Thoracic aorta (tissue), 2 donors: ENCODE results near the gene GABRG3. TPM values are rescaled to one million over a fixed set of nuclear protein-coding genes. Genes with fewer than 3 reads are reported as not detected.

Experiments
- ATAC-seq: fragments of 150-250 bp; one replicate; pipeline ENCODE4 v1.8.0; 2017; ENCODE audit warnings: low read depth; ENCODE audit not compliant: insufficient number of reproducible peaks, low FRiP score
- DNase-seq: peaks from one replicate; pipeline ENCODE4 v3.0.0-alpha.2; 2020; ENCODE audit warnings: low spot score
- H3K27ac ChIP-seq, 2 donors: fragments of 200-600 bp; sonication (generic); 1 replicate in 1 of 2; 2 replicates in 1 of 2; pipeline ENCODE4 v1.5.1; 2016; ENCODE audit warnings: mild to moderate bottlenecking in 2 of 2, moderate library complexity in 2 of 2
- H3K27me3 ChIP-seq: fragments of 200-600 bp; sonication (generic); replicated peaks from 2 replicates; pipeline ENCODE4 v1.6.0; 2016; ENCODE audit warnings: mild to moderate bottlenecking; ENCODE audit not compliant: insufficient read depth
- H3K36me3 ChIP-seq: fragments of 200-600 bp; sonication (generic); one replicate; pipeline ENCODE4 v1.5.1; 2016
- H3K4me1 ChIP-seq, 2 donors: fragments of 200-600 bp; sonication (generic); 1 replicate in 1 of 2; 2 replicates in 1 of 2; pipeline versions ENCODE4 v1.5.1 to v1.6.0; 2016; ENCODE audit warnings: low read depth in 2 of 2, mild to moderate bottlenecking in 1 of 2; ENCODE audit not compliant: control insufficient read depth in 1 of 2
- H3K4me3 ChIP-seq: fragments of 200-600 bp; sonication (generic); 2 replicates; pipeline ENCODE4 v1.5.1; 2016; ENCODE audit warnings: mild to moderate bottlenecking
- H3K9me3 ChIP-seq: fragments of 200-600 bp; sonication (generic); 2 replicates; pipeline ENCODE4 v1.5.1; 2016
- CTCF ChIP-seq: fragments of 200-600 bp; sonication (generic); IDR thresholded peaks from one replicate; pipeline ENCODE4 v1.5.1; 2019; ENCODE audit warnings: antibody characterized with exemption
- total RNA-seq, 2 donors: library from RNA; depleted of rRNA; stranded (reverse); fragments of >200 nt; gene quantifications; one replicate each; pipeline versions ENCODE4 v1.1.0 to v1.2.3, GENCODE V29; 2016

The GABRG3 gene
- total RNA-seq, 2 donors from 2014 or later = not detected

DNA sequence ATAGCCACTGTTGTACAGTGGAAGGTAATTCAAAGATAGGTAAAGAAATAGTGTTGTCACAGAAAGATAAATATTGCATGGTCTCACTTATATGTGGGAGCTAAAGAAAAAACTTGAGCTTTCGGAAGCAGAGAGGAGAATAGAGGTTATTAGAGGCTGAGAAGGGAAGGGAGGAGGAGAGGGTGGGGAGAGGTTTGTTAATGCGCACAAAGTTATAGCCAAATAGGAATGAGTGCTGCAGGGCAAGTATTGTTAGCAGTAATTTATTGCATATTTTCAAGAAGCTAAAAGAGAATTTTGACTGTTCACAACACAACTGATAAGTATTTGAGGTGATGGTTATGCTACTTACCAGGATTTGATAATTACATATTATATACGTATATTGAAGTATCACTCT lies 154.2 kb downstream of the GABRG3 start:
- Histone ChIP-seq H3K4me1 (no peaks in the 10 kb centered on the region), H3K27me3 (no peaks in the 10 kb centered on the region), H3K9me3 (no peaks in the 10 kb centered on the region), H3K27ac (no peak overlapping the region), H3K4me3 (no peak overlapping the region), H3K36me3 (no peaks in the 10 kb centered on the region)
- ATAC-seq = no peak
- no peak for TF ChIP-seq CTCF
- no peak for DNase-seq

- DNase-seq (no peak), ATAC-seq (no peak)
- no peak overlapping the region for H3K27ac ChIP-seq
- no peaks in the 10 kb centered on the region for H3K36me3 ChIP-seq
- no peaks in the 10 kb centered on the region for H3K4me1 ChIP-seq
- no peak overlapping the region for H3K4me3 ChIP-seq
- no peaks in the 10 kb centered on the region for H3K27me3 ChIP-seq
- H3K9me3 ChIP-seq = no peaks in the 10 kb centered on the region
- TF ChIP-seq CTCF = no peak
Observed at GRCh38 chr15:27126449-27126848, 155.5 kb downstream of the GABRG3 start.

GRCh38 chr15:27127815-27128570 lies 157.0 kb downstream of the GABRG3 start:
- Histone ChIP-seq H3K27me3 (no peaks in the 10 kb centered on the region), H3K9me3 (no peaks in the 10 kb centered on the region), H3K4me1 (no peaks in the 10 kb centered on the region), H3K36me3 (no peaks in the 10 kb centered on the region), H3K27ac (no peak overlapping the region), H3K4me3 (no peak overlapping the region)
- ATAC-seq = no peak
- DNase-seq = no peak
- no peak for TF ChIP-seq CTCF

DNA sequence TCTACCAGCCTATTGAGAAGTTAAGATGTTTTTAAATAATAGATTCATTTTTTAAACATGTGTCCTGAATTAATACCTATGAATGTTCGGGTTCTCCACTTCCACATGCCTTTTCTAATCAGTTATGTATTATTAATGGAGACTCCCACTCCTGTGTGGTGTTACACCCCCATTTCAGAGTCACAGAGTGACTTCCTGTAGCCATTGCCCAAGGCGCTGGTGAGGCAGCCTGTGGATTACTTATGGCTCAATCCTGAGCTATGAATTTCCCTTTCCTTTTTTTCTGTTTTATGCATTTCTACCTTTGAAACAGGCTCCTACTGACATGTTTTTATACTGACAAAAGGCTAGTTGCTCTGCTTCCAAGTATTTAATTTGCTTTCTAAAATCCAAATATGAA lies 162.3 kb downstream of the GABRG3 start:
- no peak for DNase-seq
- H3K27me3 ChIP-seq = no peaks in the 10 kb centered on the region
- no peaks in the 10 kb centered on the region for H3K36me3 ChIP-seq
- no peaks in the 10 kb centered on the region for H3K4me1 ChIP-seq
- no peak for TF ChIP-seq CTCF
- no peak for ATAC-seq
- H3K9me3 ChIP-seq = no peaks in the 10 kb centered on the region
- H3K4me3 ChIP-seq = no peak overlapping the region
- no peak overlapping the region for H3K27ac ChIP-seq

DNA sequence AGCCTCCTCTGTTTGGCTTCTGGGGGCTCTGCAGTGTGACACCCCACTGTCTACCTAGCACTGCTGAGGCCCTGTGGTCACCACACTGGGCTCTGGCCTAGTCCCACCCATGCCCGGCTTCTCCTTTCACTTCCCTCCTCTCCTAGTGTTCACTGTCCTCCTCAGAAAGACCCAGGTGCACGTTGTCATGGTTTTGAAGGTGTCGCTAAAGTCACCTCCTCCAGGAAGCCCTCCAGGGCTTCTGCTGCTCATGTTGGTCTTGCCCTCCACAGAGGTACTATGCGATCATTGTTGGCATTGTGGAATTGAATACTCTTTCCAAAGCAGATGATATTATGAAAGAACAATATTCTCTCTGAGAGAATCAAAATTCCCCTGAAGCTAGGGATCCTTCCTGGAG lies 163.5 kb downstream of the GABRG3 start:
- no peak overlapping the region for H3K4me3 ChIP-seq
- no peaks in the 10 kb centered on the region for H3K9me3 ChIP-seq
- ATAC-seq = no peak
- no peaks in the 10 kb centered on the region for H3K36me3 ChIP-seq
- H3K4me1 ChIP-seq = no peaks in the 10 kb centered on the region
- DNase-seq = no peak
- H3K27me3 ChIP-seq = no peaks in the 10 kb centered on the region
- no peak for TF ChIP-seq CTCF
- no peak overlapping the region for H3K27ac ChIP-seq
